SK-MEL-5 (cell line): ENCODE results near the gene RFESD. TPM values are rescaled to one million over a fixed set of nuclear protein-coding genes. Genes with fewer than 3 reads are reported as not detected.
A peak's percentile ranks its signal among the peaks of the same experiment; 100 is the strongest.
"Not testable (repeated sequence)": the region's sequence is repeated elsewhere in the genome, so short reads cannot be mapped to it uniquely, and the experiment has no call there.

ENCODE experiments used
- DNase-seq: peaks from one replicate; pipeline ENCODE4 v3.0.0-alpha.2; 2016; ENCODE audit warnings: low read depth, low spot score
- in situ Hi-C: cut with HindIII; loops from 2 replicates; pipeline ENCODE4 v1.10.0; 2016; ENCODE audit warnings: low sequenced_read_pairs, high pct_unique_total_duplicates, low pct_unique_long_range_greater_than_20kb
- total RNA-seq: library from RNA; depleted of rRNA; stranded (reverse); fragments of >200 nt; shearing (Covaris generic); gene quantifications from 2 replicates; pipeline ENCODE4 v1.2.3, GENCODE V29; 2014; rRNA removed

The RFESD gene
- total RNA-seq, 1 experiment from 2014 or later, result 4.5 TPM

DNA sequence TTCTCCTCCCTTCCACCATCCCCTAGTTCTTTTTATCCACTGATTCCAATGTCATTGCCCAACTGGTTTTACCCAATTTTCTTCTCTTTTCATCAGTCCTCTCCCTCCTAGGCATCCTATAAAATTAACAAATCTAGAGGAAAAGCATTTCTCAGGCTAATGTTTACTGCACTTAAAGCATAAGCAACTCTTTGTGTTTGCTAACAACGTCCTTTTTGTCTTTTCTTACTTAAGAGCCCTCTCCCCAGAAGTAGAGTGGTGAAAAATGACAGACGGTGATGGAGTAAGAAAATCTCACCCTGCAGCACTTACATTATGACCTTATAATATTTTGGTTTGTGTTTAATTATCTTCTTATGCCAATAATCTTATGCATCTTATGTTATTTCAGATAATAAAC is 37.8 kb downstream of the RFESD start:
- DNase-seq, result peak; percentile 75
- in situ Hi-C loops, result no loop called here

DNA sequence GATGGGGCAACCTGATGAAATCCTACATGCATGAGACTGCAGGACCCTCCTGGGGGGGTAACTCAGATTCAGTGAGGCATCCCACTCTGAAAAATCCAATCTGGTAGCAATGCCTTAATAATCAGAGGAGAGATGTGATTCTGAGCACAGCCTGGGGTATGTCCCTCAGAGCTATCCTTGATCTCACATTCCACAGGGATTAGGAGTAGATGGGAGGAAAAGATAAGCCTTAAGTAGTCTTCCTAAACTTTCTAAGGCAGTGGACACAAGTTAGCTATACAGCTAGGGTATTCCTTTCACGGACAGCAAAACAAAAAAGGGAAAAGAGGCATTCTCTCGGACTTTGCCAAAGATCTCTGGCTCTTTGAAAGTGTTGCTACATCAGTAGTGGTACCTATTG is 40.1 kb downstream of the RFESD start:
- in situ Hi-C loops, result no loop called here
- no peak for DNase-seq

DNA sequence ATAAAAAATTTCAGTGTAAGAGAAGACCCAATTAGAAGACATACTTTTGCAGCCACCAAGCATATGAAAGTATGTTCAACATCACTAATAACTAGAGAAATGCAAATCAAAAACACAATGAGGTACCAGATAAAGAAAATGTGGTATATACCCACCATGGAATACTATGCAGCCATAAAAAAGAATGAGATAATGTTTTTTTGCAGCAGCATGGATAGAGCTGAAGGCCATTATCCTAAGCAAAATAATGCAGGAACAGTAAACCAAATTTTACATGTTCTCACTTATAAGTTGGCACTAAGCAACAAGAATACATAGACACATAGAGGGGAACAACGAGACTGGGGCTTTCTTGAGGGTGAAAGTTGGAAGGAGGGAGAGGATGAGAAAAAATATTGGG is 43.1 kb downstream of the RFESD start:
- in situ Hi-C loops, result no loop called here
- no peak for DNase-seq

DNA sequence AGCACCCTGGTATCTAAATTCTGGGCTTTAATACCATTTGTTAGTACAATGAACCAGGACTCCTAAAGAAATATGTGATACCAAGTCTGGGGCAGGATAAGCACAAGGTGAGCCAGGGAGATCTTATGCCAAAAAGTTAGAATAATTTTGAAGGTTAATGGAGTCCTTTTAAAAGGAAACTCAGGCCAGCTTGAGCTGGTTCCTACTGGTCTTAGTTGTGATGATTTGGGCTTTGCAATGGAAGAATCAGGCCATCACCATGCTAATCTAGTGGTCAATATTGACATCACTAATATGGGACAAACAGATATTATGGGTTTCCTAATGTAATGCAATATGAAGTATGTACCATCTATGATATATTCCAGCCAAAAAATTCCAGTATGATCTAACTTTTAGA is 43.8 kb downstream of the RFESD start:
- no peak for DNase-seq
- in situ Hi-C loops, result no loop called here

DNA sequence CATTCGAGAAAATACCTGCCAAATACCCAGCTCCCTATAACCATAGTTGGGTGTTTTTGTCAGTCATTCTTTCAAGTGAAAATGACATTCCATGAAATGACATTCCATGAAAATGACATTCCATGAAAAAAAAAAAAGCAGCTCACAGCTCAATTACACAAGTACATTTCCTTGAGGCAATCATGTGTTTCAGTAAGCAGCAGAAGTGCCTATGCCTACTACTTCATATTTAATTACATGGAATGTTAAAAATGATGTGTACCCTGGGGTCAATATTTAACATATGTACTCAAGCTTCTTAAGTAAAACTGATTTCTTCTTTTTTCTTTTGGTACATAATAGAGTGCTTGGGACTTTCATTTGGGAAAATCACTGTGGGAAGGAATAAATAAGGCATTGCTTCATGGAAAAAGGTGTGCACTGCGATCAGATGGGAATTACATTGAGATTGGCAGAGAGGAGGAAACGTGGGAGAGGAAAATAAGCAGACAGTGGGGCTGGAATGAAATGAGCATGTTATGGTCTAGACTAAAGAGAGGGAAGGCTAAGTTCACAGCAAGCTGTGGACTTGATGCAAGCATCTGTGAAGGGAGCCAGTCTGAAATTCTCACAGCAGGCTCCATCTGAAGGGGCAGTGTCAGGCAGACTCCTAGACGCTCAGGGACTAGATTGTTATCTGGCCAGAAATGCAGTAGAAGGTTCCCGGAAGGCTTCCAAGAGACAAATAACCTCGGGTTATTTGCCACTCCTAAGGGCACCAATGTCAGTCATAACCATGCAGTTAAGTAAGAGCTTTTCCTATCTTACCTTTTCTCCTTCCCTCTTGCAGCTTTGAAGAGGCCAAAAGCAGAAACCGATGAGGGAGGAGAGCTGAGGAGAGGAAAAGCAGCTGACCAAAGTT is 51.5 kb downstream of the RFESD start:
- in situ Hi-C loops, result no loop called here
- DNase-seq, result no peak

DNA sequence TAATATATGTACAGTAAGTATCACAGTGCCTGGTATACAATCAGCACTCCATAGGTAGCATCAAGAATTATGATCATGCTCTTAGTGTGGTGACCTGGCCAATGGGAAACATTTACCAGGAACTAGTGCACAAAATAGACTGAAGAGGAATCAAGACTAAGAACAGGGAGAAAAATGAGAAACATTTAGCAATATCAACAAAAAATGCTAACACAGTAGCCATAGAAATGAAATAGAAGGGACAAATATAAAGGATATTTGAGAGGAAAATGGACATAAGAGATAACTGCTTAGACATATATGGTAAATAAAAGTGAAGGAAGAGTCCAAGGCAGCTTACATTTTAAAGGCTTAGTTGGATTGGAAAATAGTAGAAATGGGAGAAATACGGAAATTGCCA is 52.8 kb downstream of the RFESD start:
- in situ Hi-C loops, result no loop called here
- no peak for DNase-seq

DNA sequence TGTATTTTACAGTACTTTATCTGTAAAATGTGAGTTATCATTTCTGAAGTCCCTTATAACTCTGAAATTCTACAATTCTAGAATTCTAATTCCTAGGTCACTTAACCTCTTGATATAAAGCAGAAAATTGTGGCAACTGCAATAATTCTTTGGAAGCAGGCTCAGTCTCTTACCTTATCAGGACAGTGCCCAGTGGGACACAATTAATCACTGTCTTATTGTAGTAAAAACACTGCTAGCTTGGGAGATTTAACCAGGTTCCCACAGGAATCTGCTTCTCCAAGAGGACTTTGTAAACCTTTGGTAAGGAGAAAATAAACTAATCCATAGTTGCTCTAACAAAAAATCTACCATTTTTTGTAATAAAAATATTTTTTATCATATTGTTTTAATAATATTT is 54.5 kb downstream of the RFESD start:
- no peak for DNase-seq
- in situ Hi-C loops, result no loop called here

DNA sequence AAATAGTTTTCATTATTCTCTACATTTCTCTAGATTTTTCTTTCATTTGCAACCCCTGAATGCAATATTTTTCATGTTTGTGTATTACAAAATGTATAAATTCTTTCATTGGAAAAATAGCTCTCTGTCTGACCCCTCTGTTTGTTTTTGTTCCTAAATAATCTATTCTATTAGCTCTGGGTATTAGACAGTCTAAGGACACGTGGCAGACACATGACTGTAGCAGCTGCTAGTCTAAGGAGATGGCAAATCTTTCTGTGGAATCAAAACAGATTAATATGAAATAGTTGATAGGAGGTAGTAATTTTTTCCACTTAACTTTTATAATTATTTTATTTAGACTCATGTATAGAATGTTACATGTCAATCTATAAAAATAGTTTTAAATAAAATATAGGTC is 57.6 kb downstream of the RFESD start:
- DNase-seq, result no peak
- in situ Hi-C loops, result no loop called here

DNA sequence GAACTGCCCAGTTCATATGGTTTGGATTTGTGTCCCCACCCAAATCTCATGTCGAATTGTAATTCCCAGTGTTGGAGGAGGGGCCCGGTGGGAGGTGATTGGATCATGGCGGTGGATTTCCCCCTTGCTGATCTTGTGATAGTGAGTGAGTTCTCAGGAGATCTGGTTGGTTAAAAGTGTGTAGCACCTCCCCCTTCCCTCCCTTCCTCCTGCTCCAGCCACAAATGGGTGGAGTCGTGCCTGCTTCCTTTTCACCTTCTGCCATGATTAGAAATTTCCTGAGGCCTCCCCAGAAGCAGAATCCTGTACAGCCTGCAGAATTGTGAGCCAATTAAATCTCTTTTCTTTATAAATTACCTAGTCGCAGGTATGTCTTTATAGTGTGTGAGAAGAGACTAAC is 59.6 kb downstream of the RFESD start:
- DNase-seq, in situ Hi-C loops: not testable (repeated sequence)

DNA sequence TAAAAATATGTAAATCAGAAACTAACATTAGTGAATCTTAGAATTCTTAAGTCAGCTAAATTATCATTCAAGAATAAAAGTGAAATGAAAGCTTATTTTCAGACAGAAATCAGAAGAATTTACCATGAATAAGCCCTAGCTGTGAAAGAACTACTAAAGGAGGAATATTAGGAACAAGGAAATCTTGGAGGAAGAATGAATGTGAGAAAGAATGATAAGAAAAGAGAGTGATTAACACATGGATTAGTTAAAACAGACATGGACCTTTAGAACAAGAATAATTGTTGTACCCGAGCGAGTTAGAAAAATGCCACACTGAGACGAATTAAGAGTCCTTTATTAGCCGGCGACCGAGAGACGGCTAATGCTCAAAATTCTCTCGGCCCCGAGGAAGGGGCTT is 60.5 kb downstream of the RFESD start:
- in situ Hi-C loops, result no loop called here
- no peak for DNase-seq

Other genes starting within 250 kb of the RFESD start
- gene SKIC3, start 91.8 kb upstream of the RFESD start, total RNA-seq, result 78.1 and 87.3 TPM in 2 replicates
- gene ARSK, start 91.7 kb upstream of the RFESD start, total RNA-seq, result 3.9 and 4.0 TPM in 2 replicates
- not detected in 2 replicates for gene GPR150, start 26.7 kb upstream of the RFESD start, total RNA-seq
- gene SPATA9, start 36.2 kb downstream of the RFESD start, total RNA-seq, result not detected in 2 replicates
- 56.7 and 57.0 TPM in 2 replicates for gene RHOBTB3, start 84.6 kb downstream of the RFESD start, total RNA-seq
- gene GLRX, start 175.9 kb downstream of the RFESD start, total RNA-seq, result 8.1 and 10.8 TPM in 2 replicates